HTERT RPE-1 (cell line): ENCODE measurements around the gene REPIN1.

Experiments
- in situ Hi-C: fragments of 300-500 bp; cut with MboI; formaldehyde crosslinking; loops from 4 replicates; pipeline ENCODE4 v1.14.3; 2020; ENCODE audit warnings: low sequenced_read_pairs

REPIN1 gene

GRCh38 chr7:150336746-150337145 lies 31.9 kb upstream of the REPIN1 start:
- in situ Hi-C loops: no loop called here

- in situ Hi-C loops: no loop called here
Measured at GRCh38 chr7:150337179-150337578, 31.4 kb upstream of the REPIN1 start.

- in situ Hi-C loops: no loop called here
Measured at GRCh38 chr7:150337659-150338081, 31.0 kb upstream of the REPIN1 start.

GRCh38 chr7:150338166-150338829 lies 30.3 kb upstream of the REPIN1 start:
- in situ Hi-C loops: no loop called here

GRCh38 chr7:150339409-150339809 lies 29.2 kb upstream of the REPIN1 start:
- in situ Hi-C loops: no loop called here

- in situ Hi-C loops: no loop called here
Measured at GRCh38 chr7:150340024-150340749, 28.4 kb upstream of the REPIN1 start.

GRCh38 chr7:150340875-150341262 lies 27.8 kb upstream of the REPIN1 start:
- in situ Hi-C loops: no loop called here

GRCh38 chr7:150341263-150342120 lies 27.1 kb upstream of the REPIN1 start, which contains the start of gene RARRES2:
RARRES2 (minus strand) TSS chr7:150341629; CDS start chr7:150340609, 1,020 bp downstream.
- in situ Hi-C loops: no loop called here

- in situ Hi-C loops: no loop called here
Measured at GRCh38 chr7:150342121-150342408, 26.6 kb upstream of the REPIN1 start.

- in situ Hi-C loops: no loop called here
Measured at GRCh38 chr7:150343225-150343624, 25.4 kb upstream of the REPIN1 start.

- in situ Hi-C loops: no loop called here
Measured at GRCh38 chr7:150344299-150344698, 24.3 kb upstream of the REPIN1 start.

- in situ Hi-C loops: no loop called here
Measured at GRCh38 chr7:150345012-150345411, 23.6 kb upstream of the REPIN1 start.

- in situ Hi-C loops: no loop called here
Measured at GRCh38 chr7:150346922-150347321, 21.7 kb upstream of the REPIN1 start.

GRCh38 chr7:150351587-150352194 lies 16.9 kb upstream of the REPIN1 start:
- in situ Hi-C loops: no loop called here

GRCh38 chr7:150355666-150356059 lies 13.0 kb upstream of the REPIN1 start:
- in situ Hi-C loops: no loop called here

GRCh38 chr7:150356265-150356897 lies 12.2 kb upstream of the REPIN1 start:
- in situ Hi-C loops: no loop called here

GRCh38 chr7:150357270-150357669 lies 11.4 kb upstream of the REPIN1 start:
- in situ Hi-C loops: no loop called here

GRCh38 chr7:150357771-150358427 lies 10.7 kb upstream of the REPIN1 start:
- in situ Hi-C loops: no loop called here

- in situ Hi-C loops: no loop called here
Measured at GRCh38 chr7:150358433-150358832, 10.2 kb upstream of the REPIN1 start.

- in situ Hi-C loops: no loop called here
Measured at GRCh38 chr7:150358988-150359621, 9.5 kb upstream of the REPIN1 start.
